ENCODE results near the gene DOCK2. TPM values are rescaled to one million over a fixed set of nuclear protein-coding genes. Genes with fewer than 3 reads are reported as not detected.
"Not testable (repeated sequence)": the region's sequence is repeated elsewhere in the genome, so short reads cannot be mapped to it uniquely, and the experiment has no call there.

Gene DOCK2
- total RNA-seq, 1 donor from 2014 or later, result 13.6 TPM

DNA sequence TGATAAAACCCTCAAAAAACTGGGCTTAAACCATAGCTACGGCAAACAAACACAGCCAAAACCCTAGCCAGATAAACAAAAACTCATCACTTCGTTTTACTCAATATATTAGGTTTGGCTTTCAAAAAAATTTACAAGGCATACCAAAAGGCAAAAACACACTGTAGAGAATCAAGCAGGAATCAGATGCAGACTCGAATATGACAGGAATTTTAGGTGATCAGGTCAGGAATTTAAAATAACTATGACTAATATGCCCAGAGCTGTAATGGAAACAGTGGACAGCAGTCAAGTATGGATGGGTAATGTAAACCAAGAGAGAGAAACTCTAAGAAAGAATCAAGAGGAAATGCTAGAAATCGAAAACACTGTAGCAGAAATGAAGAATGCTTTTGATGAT, 26.5 kb upstream of the DOCK2 start:
- Histone ChIP-seq H3K27ac (ENCODE audit: low read depth, low read length) (no peak overlapping the region), H3K36me3 (ENCODE audit: control insufficient read depth in 3 of 3, insufficient read depth in 3 of 3, low read length in 3 of 3) (no peaks in the 10 kb centered on the region), H3K4me3 (ENCODE audit: low read length in 3 of 3) (no peak overlapping the region), H3K27me3 (ENCODE audit: control insufficient read depth in 3 of 3, insufficient read depth in 3 of 3, low read length in 3 of 3) (no peaks in the 10 kb centered on the region), H3K4me1 (ENCODE audit: control insufficient read depth in 3 of 3, insufficient read depth in 3 of 3, low read length in 3 of 3) (no peaks in the 10 kb centered on the region), H3K9me3 (ENCODE audit: control insufficient read depth in 3 of 3, low read length in 3 of 3) (peaks cover 0 to 2% (median 0%) of the 10 kb centered on the region in 3 donors), H3K9ac (ENCODE audit: low read depth in 1 of 3, low read length in 3 of 3) (no peak overlapping the region)

DNA sequence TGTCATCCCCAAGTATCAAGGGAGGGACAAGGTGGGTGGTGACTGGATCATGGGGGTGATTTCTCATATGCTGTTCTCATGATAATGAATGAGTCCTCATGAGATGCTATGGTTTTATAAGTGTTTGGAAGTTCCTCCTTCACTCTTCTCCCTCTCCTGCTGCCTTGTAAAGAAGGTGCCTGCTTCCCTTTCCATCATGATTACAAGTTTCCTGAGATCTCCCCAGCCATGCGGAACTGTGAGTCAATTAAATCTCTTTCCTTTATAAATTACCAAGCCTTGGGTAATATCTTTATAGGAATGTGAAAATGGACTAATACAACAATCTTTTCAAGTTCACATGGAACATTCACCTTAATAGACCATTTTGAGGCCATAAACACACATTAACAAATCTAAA, 21.5 kb upstream of the DOCK2 start:
- Histone ChIP-seq H3K4me3 (ENCODE audit: low read length in 3 of 3) (no peak overlapping the region), H3K36me3 (ENCODE audit: control insufficient read depth in 3 of 3, insufficient read depth in 3 of 3, low read length in 3 of 3) (no peaks in the 10 kb centered on the region), H3K9ac (ENCODE audit: low read depth in 1 of 3, low read length in 3 of 3) (no peak overlapping the region), H3K4me1 (ENCODE audit: control insufficient read depth in 3 of 3, insufficient read depth in 3 of 3, low read length in 3 of 3) (no peaks in the 10 kb centered on the region), H3K27me3 (ENCODE audit: control insufficient read depth in 3 of 3, insufficient read depth in 3 of 3, low read length in 3 of 3) (no peaks in the 10 kb centered on the region), H3K9me3 (ENCODE audit: control insufficient read depth in 3 of 3, low read length in 3 of 3) (peaks cover 0 to 2% (median 0%) of the 10 kb centered on the region in 3 donors), H3K27ac (ENCODE audit: low read depth, low read length) (no peak overlapping the region)

DNA sequence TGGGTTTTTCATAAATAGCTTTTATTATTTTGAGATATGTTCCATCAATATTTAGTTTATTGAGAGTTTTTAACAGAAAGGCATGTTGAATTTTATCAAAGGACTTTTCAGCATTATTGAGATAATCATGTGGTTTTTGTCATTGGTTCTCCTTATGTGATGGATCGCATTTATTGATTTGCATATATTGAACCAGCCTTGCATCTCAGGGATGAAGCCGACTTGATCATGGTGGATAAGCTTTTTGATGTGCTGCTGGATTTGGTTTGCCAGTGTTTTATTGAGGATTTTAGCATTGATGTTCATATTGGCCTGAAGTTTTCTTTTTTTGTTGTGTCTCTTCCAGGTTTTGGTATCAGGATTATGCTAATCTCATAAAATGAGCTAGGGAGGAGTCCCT, 12.8 kb upstream of the DOCK2 start:
- H3K4me3 ChIP-seq (ENCODE audit: low read length in 3 of 3), result not testable (repeated sequence)

DNA sequence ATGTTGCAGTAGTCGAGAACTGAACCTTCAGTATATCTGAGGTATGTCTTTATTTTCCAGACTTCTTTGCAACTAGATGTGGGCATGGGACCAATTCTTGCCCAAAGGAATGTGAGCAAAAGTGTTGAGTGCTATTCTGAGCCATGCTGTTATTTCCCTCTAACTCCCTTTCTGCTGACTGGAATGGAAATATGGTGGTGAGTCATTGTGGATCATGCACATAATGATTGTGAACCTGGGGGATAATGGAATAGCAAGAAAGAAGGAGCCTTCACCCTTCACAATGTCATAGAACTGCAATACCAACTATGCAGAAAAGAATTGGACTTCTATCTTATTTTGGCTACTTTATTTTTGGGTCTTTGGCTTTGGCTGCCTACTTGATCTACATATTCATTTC, 10.3 kb upstream of the DOCK2 start:
- Histone ChIP-seq H3K27me3 (ENCODE audit: control insufficient read depth in 3 of 3, insufficient read depth in 3 of 3, low read length in 3 of 3) (peaks cover 0 to 2% (median 0%) of the 10 kb centered on the region in 3 donors), H3K36me3 (ENCODE audit: control insufficient read depth in 3 of 3, insufficient read depth in 3 of 3, low read length in 3 of 3) (no peaks in the 10 kb centered on the region), H3K9ac (ENCODE audit: low read depth in 1 of 3, low read length in 3 of 3) (no peak overlapping the region), H3K4me3 (ENCODE audit: low read length in 3 of 3) (no peak overlapping the region), H3K4me1 (ENCODE audit: control insufficient read depth in 3 of 3, insufficient read depth in 3 of 3, low read length in 3 of 3) (no peaks in the 10 kb centered on the region), H3K27ac (ENCODE audit: low read depth, low read length) (no peak overlapping the region), H3K9me3 (ENCODE audit: control insufficient read depth in 3 of 3, low read length in 3 of 3) (no peaks in the 10 kb centered on the region)

More for the DNA sequence above, 12.8 kb upstream of the DOCK2 start:
- not testable (repeated sequence) for H3K27me3 ChIP-seq (ENCODE audit: control insufficient read depth in 3 of 3, insufficient read depth in 3 of 3, low read length in 3 of 3); H3K27ac ChIP-seq (ENCODE audit: low read depth, low read length); H3K4me1 ChIP-seq (ENCODE audit: control insufficient read depth in 3 of 3, insufficient read depth in 3 of 3, low read length in 3 of 3); H3K36me3 ChIP-seq (ENCODE audit: control insufficient read depth in 3 of 3, insufficient read depth in 3 of 3, low read length in 3 of 3); H3K9ac ChIP-seq (ENCODE audit: low read depth in 1 of 3, low read length in 3 of 3); H3K9me3 ChIP-seq (ENCODE audit: control insufficient read depth in 3 of 3, low read length in 3 of 3)

DNA sequence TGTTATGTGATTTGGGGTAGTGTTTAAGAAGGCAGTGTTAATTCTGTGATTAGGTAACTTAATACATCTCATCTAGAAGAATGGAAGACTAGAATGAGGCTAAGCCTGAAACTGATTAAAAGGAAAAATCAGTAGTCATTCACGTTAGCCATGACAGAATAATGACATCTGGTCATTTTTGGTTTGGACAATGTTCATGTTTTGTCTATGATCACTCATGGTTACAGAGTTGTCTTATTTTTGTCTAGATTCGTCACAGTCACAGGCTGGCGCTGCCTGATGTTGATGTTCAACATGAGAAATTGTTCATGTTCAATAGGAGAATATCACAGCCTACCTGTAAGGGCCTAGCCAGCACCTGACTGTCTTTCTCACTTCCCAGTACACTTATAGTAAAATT, 9.5 kb upstream of the DOCK2 start:
- no peak overlapping the region for H3K9ac ChIP-seq (ENCODE audit: low read depth in 1 of 3, low read length in 3 of 3)
- no peak overlapping the region for H3K27ac ChIP-seq (ENCODE audit: low read depth, low read length)
- no peaks in the 10 kb centered on the region for H3K36me3 ChIP-seq (ENCODE audit: control insufficient read depth in 3 of 3, insufficient read depth in 3 of 3, low read length in 3 of 3)
- H3K9me3 ChIP-seq (ENCODE audit: control insufficient read depth in 3 of 3, low read length in 3 of 3), result no peaks in the 10 kb centered on the region
- H3K27me3 ChIP-seq (ENCODE audit: control insufficient read depth in 3 of 3, insufficient read depth in 3 of 3, low read length in 3 of 3), result peaks cover 0 to 2% (median 0%) of the 10 kb centered on the region in 3 donors
- H3K4me1 ChIP-seq (ENCODE audit: control insufficient read depth in 3 of 3, insufficient read depth in 3 of 3, low read length in 3 of 3), result no peaks in the 10 kb centered on the region
- H3K4me3 ChIP-seq (ENCODE audit: low read length in 3 of 3), result no peak overlapping the region

DNA sequence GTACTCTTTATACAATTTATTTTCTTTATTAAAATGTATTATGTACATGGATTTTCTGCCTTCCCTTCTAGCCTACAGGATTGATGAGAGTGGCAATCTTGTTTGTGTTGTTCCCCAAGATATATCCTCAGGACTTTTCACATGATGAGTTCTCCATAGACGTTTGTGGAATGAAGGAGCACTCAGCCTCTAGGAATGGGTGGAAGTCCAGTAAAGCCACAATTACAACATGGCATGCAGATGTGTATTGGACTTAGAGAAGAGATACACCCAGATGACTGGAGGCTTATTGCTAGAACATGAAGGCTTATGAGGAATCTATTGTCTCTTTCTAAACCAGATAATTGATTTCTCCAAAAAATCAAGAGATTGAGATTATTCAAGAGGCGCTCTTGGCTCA, 8.2 kb upstream of the DOCK2 start:
- Histone ChIP-seq H3K4me1 (ENCODE audit: control insufficient read depth in 3 of 3, insufficient read depth in 3 of 3, low read length in 3 of 3) (no peaks in the 10 kb centered on the region), H3K27ac (ENCODE audit: low read depth, low read length) (no peak overlapping the region), H3K9ac (ENCODE audit: low read depth in 1 of 3, low read length in 3 of 3) (no peak overlapping the region), H3K4me3 (ENCODE audit: low read length in 3 of 3) (no peak overlapping the region), H3K27me3 (ENCODE audit: control insufficient read depth in 3 of 3, insufficient read depth in 3 of 3, low read length in 3 of 3) (peaks cover 0 to 2% (median 0%) of the 10 kb centered on the region in 3 donors), H3K36me3 (ENCODE audit: control insufficient read depth in 3 of 3, insufficient read depth in 3 of 3, low read length in 3 of 3) (no peaks in the 10 kb centered on the region), H3K9me3 (ENCODE audit: control insufficient read depth in 3 of 3, low read length in 3 of 3) (no peaks in the 10 kb centered on the region)

DNA sequence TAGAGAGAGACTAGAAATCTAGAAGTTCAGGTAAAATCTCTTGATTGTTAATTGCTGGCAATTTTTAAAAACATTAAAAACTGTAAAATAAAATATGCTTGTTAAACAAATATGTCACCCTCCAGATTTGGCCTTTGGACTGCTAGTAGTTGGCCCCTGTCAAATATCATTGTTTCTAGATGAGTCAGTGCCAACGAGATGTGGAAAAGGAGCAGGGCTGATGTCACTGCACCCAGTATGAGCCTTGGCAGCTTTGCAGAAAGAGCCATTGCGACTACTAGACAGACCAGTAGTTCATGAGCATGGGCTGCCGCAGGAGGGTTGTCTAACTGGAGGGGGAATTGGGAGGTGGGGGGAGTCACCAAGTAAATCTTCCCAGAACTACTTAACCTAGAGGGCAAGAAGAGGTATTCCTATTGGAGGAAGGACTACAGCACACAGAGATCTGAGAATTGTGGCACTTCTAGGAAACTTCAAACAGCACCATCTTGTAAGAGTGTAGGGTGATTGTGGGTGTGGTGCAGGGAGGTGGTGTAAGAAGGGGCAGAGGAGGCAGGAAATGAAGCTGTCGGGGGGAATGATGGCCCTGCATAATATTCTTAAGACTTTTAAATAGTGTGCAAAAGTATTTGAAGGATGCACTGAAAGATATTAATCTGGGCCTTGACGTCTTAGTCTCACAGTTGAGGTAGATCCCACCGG, 7.1 kb upstream of the DOCK2 start:
- Histone ChIP-seq H3K36me3 (ENCODE audit: control insufficient read depth in 3 of 3, insufficient read depth in 3 of 3, low read length in 3 of 3) (no peaks in the 10 kb centered on the region), H3K9ac (ENCODE audit: low read depth in 1 of 3, low read length in 3 of 3) (no peak overlapping the region), H3K9me3 (ENCODE audit: control insufficient read depth in 3 of 3, low read length in 3 of 3) (no peaks in the 10 kb centered on the region), H3K27ac (ENCODE audit: low read depth, low read length) (no peak overlapping the region), H3K27me3 (ENCODE audit: control insufficient read depth in 3 of 3, insufficient read depth in 3 of 3, low read length in 3 of 3) (peaks cover 0 to 2% (median 0%) of the 10 kb centered on the region in 3 donors), H3K4me1 (ENCODE audit: control insufficient read depth in 3 of 3, insufficient read depth in 3 of 3, low read length in 3 of 3) (no peaks in the 10 kb centered on the region), H3K4me3 (ENCODE audit: low read length in 3 of 3) (no peak overlapping the region)

DNA sequence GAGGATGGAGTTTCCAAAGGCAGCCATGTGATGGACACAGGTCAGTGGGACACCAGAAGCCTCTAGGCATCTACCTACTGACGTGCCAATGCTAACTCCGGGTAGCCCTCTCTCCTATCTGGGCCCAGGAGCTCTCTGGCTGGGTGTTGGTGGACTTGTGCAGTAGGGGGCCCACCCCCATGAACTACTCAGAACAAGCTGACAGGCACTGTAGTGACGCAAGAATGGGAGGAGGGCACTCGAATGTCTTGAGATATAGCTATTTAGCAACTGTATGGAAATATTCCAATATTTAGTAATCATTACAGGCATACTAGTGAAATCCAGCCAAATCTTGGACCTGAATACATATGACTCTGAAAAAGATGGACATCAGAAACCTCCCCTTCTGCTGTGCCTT, 5.7 kb upstream of the DOCK2 start:
- H3K4me3 ChIP-seq (ENCODE audit: low read length in 3 of 3), result no peak overlapping the region
- H3K36me3 ChIP-seq (ENCODE audit: control insufficient read depth in 3 of 3, insufficient read depth in 3 of 3, low read length in 3 of 3), result no peaks in the 10 kb centered on the region
- no peak overlapping the region for H3K9ac ChIP-seq (ENCODE audit: low read depth in 1 of 3, low read length in 3 of 3)
- H3K4me1 ChIP-seq (ENCODE audit: control insufficient read depth in 3 of 3, insufficient read depth in 3 of 3, low read length in 3 of 3), result no peaks in the 10 kb centered on the region
- no peak overlapping the region for H3K27ac ChIP-seq (ENCODE audit: low read depth, low read length)
- H3K9me3 ChIP-seq (ENCODE audit: control insufficient read depth in 3 of 3, low read length in 3 of 3), result no peaks in the 10 kb centered on the region
- H3K27me3 ChIP-seq (ENCODE audit: control insufficient read depth in 3 of 3, insufficient read depth in 3 of 3, low read length in 3 of 3), result peaks cover 0 to 5% (median 5%) of the 10 kb centered on the region in 3 donors

DNA sequence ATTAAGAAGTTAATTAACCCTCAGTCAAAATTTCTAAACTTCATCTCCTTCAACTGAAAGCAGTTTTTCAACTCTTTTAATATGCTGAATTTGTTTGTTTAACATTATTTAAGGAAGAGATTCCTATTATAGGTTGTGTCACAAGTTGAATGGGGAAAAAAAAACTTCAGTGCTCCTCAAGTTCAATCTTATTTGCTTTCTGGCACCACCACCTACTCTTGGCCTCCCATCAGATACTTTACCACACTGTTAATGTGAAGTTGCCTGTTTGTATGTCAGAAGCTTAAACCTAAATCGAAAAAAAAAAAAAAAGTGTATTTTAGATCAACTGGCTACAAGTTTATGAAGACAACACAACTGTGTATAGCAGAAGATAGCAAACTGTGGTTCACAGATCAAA, 4.1 kb upstream of the DOCK2 start:
- Histone ChIP-seq H3K9ac (ENCODE audit: low read depth in 1 of 3, low read length in 3 of 3) (no peak overlapping the region), H3K36me3 (ENCODE audit: control insufficient read depth in 3 of 3, insufficient read depth in 3 of 3, low read length in 3 of 3) (no peaks in the 10 kb centered on the region), H3K9me3 (ENCODE audit: control insufficient read depth in 3 of 3, low read length in 3 of 3) (no peaks in the 10 kb centered on the region), H3K4me1 (ENCODE audit: control insufficient read depth in 3 of 3, insufficient read depth in 3 of 3, low read length in 3 of 3) (no peaks in the 10 kb centered on the region), H3K4me3 (ENCODE audit: low read length in 3 of 3) (no peak overlapping the region), H3K27ac (ENCODE audit: low read depth, low read length) (no peak overlapping the region), H3K27me3 (ENCODE audit: control insufficient read depth in 3 of 3, insufficient read depth in 3 of 3, low read length in 3 of 3) (peaks cover 3 to 17% (median 14%) of the 10 kb centered on the region in 3 donors)

DNA sequence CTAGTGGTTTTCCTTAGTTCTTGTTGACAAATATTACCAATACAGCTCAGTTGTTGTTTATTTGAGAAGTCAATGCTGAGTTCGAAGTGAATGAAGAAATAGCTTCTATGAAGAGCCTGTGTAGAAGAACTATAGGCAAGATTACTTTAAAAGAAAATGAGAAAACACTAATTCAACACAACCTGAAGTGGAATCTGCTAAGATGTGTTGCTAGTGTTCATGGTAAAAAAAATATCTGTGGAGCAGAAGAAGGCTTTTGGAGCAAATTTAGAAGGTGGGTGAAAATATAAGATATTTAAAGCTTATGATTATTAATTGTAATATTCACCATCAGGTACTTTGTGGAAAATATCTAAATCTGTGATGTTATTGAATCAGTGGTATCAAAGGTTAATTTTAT, 2.5 kb upstream of the DOCK2 start:
- no peak overlapping the region for H3K27ac ChIP-seq (ENCODE audit: low read depth, low read length)
- H3K9ac ChIP-seq (ENCODE audit: low read depth in 1 of 3, low read length in 3 of 3), result no peak overlapping the region
- peaks cover 0 to 3% (median 0%) of the 10 kb centered on the region in 3 donors for H3K9me3 ChIP-seq (ENCODE audit: control insufficient read depth in 3 of 3, low read length in 3 of 3)
- no peak overlapping the region for H3K4me3 ChIP-seq (ENCODE audit: low read length in 3 of 3)
- no peaks in the 10 kb centered on the region for H3K4me1 ChIP-seq (ENCODE audit: control insufficient read depth in 3 of 3, insufficient read depth in 3 of 3, low read length in 3 of 3)
- peaks cover 3 to 23% (median 14%) of the 10 kb centered on the region in 3 donors for H3K27me3 ChIP-seq (ENCODE audit: control insufficient read depth in 3 of 3, insufficient read depth in 3 of 3, low read length in 3 of 3)
- no peaks in the 10 kb centered on the region for H3K36me3 ChIP-seq (ENCODE audit: control insufficient read depth in 3 of 3, insufficient read depth in 3 of 3, low read length in 3 of 3)
